Stimulated activated CD4-positive, alpha-beta T cell treated with anti-CD3 and anti-CD28 coated beads, Interleukin-4, amount 100 ng/mL, for 1 hour (primary cell): ENCODE data around the gene EXOSC5.

Experiments
- DNase-seq: peaks from one replicate; pipeline ENCODE4 v3.0.0-alpha.2; 2020

The EXOSC5 gene

DNA sequence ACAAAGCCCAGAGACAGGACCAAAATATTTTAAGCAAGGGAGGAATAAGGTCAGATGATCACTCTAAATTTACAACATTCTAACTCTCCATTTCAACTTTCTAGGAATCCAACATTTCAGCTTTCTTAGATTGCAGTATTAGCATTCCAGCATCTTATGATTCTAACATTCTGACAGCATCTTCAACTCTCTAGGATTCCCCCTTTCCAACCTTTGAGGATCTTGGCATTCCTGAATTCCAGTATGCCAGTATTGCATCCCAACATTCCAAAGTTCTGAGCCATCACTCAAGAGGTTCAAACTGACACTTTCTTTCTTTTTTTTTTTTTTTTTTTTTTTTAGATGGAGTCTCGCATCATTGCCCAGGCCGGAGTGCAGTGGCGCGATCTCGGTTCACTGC, 57.2 kb downstream of the EXOSC5 start:
- no peak for DNase-seq
